ENCODE measurements around the gene LMO7.

DNA sequence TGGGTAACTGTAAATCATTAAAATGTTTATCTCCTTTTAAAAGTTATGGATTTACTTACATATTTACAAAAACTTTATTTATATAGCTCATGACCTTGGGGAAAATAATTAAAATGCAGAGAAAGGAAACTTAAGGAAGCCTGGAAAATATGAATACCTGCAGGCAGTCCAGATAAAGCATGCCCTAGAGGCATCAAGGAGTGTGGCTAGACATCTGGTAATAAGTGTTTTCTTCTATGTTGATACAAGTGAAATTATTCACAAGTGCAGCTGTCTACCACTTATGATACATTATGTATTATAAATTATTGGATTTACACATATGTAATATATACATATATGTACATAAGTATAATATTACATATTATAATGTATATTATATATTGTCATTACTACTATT is 207.9 kb downstream of the LMO7 start:
- TF ChIP-seq, protein P1, sequence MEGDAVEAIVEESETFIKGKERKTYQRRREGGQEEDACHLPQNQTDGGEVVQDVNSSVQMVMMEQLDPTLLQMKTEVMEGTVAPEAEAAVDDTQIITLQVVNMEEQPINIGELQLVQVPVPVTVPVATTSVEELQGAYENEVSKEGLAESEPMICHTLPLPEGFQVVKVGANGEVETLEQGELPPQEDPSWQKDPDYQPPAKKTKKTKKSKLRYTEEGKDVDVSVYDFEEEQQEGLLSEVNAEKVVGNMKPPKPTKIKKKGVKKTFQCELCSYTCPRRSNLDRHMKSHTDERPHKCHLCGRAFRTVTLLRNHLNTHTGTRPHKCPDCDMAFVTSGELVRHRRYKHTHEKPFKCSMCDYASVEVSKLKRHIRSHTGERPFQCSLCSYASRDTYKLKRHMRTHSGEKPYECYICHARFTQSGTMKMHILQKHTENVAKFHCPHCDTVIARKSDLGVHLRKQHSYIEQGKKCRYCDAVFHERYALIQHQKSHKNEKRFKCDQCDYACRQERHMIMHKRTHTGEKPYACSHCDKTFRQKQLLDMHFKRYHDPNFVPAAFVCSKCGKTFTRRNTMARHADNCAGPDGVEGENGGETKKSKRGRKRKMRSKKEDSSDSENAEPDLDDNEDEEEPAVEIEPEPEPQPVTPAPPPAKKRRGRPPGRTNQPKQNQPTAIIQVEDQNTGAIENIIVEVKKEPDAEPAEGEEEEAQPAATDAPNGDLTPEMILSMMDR (IDR thresholded peaks at IDR 0.05; ENCODE audit: low read depth, low read length, missing input control): no peak
- TF ChIP-seq MAX (IDR thresholded peaks at IDR 0.05): no peak
- TF ChIP-seq SP1 (IDR thresholded peaks at IDR 0.05): no peak
- no peak for TF ChIP-seq REST (IDR thresholded peaks at IDR 0.05)
- no peak for TF ChIP-seq RAD21 (IDR thresholded peaks at IDR 0.05)
- no peak for TF ChIP-seq ATF3 (IDR thresholded peaks at IDR 0.05)
- TF ChIP-seq GABPA (IDR thresholded peaks at IDR 0.05 in 1 of 2, conservative IDR thresholded peaks at IDR 0.05 in 1 of 2): no peak
- no peak for TF ChIP-seq YY1 (IDR thresholded peaks at IDR 0.05)
- TF ChIP-seq, protein P2, sequence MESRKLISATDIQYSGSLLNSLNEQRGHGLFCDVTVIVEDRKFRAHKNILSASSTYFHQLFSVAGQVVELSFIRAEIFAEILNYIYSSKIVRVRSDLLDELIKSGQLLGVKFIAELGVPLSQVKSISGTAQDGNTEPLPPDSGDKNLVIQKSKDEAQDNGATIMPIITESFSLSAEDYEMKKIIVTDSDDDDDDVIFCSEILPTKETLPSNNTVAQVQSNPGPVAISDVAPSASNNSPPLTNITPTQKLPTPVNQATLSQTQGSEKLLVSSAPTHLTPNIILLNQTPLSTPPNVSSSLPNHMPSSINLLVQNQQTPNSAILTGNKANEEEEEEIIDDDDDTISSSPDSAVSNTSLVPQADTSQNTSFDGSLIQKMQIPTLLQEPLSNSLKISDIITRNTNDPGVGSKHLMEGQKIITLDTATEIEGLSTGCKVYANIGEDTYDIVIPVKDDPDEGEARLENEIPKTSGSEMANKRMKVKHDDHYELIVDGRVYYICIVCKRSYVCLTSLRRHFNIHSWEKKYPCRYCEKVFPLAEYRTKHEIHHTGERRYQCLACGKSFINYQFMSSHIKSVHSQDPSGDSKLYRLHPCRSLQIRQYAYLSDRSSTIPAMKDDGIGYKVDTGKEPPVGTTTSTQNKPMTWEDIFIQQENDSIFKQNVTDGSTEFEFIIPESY (IDR thresholded peaks at IDR 0.05): no peak
- TF ChIP-seq EGR1 (IDR thresholded peaks at IDR 0.05; ENCODE audit: low read depth in 2 of 2): no peak
- no peak for TF ChIP-seq FOXA2 (IDR thresholded peaks at IDR 0.05)
- TF ChIP-seq FOXA1 (IDR thresholded peaks at IDR 0.05): no peak
